H1 (cell line): Measurements from ENCODE around the gene LAT. TPM values are rescaled to one million over a fixed set of nuclear protein-coding genes. Genes with fewer than 3 reads are reported as not detected.

ENCODE experiments used
- BCL11A ChIP-seq, 2 experiments: IDR thresholded peaks; one replicate each; pipeline ENCODE4 v1.6.1; 2011; ENCODE audit warnings: low read depth in 2 of 2, low read length in 2 of 2, mild to moderate bottlenecking in 2 of 2
- EGR1 ChIP-seq: IDR thresholded peaks from 2 replicates; pipeline ENCODE4 v1.6.1; 2011; ENCODE audit warnings: low read depth, low read length, borderline replicate concordance
- GTF2F1 ChIP-seq: IDR thresholded peaks from 2 replicates; pipeline ENCODE4 v1.6.1; 2012; ENCODE audit warnings: low read depth, low read length, improper control_type of control experiment, borderline replicate concordance
- RXRA ChIP-seq: IDR thresholded peaks from 2 replicates; pipeline ENCODE4 v1.6.1; 2011; ENCODE audit warnings: low read depth, mild to moderate bottlenecking, low read length, moderate library complexity; ENCODE audit not compliant: insufficient read depth
- SP1 ChIP-seq: IDR thresholded peaks from 2 replicates; pipeline ENCODE4 v1.6.1; 2011; ENCODE audit warnings: low read depth, low read length
- polyA plus RNA-seq, 7 experiments: library from polyadenylated mRNA; depleted of rRNA in 3 of 7; stranded (reverse) in 5 of 7; unstranded in 2 of 7; fragments of >200 nt in 5 of 7; fragments of 200-250 nt in 2 of 7; gene quantifications; 1 replicate in 5 of 7; 2 replicates in 1 of 7; 4 replicates in 1 of 7; pipeline versions ENCODE4 v1.2.1 to v1.2.3, GENCODE V29; 2011 to 2013; ENCODE audit warnings: missing spikeins in 2 of 7, mixed read lengths in 2 of 7
- total RNA-seq: library from RNA; stranded (reverse); fragmentation: NEBNext Ultra II Directional; extraction: Animal tissue kit (Norgen Biotek cat#: 25700); gene quantifications from 2 replicates; pipeline ENCODE4 v1.2.1, GENCODE V29; 2021
- TF ChIP-seq, protein P1 (sequence below): fragments of 300-600 bp; sonication (generic); IDR thresholded peaks from 2 replicates; pipeline ENCODE4 v1.7.1; 2012; ENCODE audit warnings: low read length, moderate library complexity, mild to moderate bottlenecking, inconsistent platforms; ENCODE audit not compliant: insufficient replicate concordance

Gene LAT
- total and polyA plus RNA-seq, 2 of the 8 experiments (the other 6 are each of a cell fraction or from before 2014, with no cell fraction given): 2.7 to 3.4 TPM

GRCh38 chr16:28985211-28986041 is 574 bp downstream of the LAT start (continued):
- TF ChIP-seq BCL11A (IDR thresholded peaks at IDR 0.05; ENCODE audit: low read depth in 2 of 2, low read length in 2 of 2) (no peak), SP1 (no peak), EGR1 (no peak), RXRA (no peak), GTF2F1 (no peak)
- TF ChIP-seq, protein P1, sequence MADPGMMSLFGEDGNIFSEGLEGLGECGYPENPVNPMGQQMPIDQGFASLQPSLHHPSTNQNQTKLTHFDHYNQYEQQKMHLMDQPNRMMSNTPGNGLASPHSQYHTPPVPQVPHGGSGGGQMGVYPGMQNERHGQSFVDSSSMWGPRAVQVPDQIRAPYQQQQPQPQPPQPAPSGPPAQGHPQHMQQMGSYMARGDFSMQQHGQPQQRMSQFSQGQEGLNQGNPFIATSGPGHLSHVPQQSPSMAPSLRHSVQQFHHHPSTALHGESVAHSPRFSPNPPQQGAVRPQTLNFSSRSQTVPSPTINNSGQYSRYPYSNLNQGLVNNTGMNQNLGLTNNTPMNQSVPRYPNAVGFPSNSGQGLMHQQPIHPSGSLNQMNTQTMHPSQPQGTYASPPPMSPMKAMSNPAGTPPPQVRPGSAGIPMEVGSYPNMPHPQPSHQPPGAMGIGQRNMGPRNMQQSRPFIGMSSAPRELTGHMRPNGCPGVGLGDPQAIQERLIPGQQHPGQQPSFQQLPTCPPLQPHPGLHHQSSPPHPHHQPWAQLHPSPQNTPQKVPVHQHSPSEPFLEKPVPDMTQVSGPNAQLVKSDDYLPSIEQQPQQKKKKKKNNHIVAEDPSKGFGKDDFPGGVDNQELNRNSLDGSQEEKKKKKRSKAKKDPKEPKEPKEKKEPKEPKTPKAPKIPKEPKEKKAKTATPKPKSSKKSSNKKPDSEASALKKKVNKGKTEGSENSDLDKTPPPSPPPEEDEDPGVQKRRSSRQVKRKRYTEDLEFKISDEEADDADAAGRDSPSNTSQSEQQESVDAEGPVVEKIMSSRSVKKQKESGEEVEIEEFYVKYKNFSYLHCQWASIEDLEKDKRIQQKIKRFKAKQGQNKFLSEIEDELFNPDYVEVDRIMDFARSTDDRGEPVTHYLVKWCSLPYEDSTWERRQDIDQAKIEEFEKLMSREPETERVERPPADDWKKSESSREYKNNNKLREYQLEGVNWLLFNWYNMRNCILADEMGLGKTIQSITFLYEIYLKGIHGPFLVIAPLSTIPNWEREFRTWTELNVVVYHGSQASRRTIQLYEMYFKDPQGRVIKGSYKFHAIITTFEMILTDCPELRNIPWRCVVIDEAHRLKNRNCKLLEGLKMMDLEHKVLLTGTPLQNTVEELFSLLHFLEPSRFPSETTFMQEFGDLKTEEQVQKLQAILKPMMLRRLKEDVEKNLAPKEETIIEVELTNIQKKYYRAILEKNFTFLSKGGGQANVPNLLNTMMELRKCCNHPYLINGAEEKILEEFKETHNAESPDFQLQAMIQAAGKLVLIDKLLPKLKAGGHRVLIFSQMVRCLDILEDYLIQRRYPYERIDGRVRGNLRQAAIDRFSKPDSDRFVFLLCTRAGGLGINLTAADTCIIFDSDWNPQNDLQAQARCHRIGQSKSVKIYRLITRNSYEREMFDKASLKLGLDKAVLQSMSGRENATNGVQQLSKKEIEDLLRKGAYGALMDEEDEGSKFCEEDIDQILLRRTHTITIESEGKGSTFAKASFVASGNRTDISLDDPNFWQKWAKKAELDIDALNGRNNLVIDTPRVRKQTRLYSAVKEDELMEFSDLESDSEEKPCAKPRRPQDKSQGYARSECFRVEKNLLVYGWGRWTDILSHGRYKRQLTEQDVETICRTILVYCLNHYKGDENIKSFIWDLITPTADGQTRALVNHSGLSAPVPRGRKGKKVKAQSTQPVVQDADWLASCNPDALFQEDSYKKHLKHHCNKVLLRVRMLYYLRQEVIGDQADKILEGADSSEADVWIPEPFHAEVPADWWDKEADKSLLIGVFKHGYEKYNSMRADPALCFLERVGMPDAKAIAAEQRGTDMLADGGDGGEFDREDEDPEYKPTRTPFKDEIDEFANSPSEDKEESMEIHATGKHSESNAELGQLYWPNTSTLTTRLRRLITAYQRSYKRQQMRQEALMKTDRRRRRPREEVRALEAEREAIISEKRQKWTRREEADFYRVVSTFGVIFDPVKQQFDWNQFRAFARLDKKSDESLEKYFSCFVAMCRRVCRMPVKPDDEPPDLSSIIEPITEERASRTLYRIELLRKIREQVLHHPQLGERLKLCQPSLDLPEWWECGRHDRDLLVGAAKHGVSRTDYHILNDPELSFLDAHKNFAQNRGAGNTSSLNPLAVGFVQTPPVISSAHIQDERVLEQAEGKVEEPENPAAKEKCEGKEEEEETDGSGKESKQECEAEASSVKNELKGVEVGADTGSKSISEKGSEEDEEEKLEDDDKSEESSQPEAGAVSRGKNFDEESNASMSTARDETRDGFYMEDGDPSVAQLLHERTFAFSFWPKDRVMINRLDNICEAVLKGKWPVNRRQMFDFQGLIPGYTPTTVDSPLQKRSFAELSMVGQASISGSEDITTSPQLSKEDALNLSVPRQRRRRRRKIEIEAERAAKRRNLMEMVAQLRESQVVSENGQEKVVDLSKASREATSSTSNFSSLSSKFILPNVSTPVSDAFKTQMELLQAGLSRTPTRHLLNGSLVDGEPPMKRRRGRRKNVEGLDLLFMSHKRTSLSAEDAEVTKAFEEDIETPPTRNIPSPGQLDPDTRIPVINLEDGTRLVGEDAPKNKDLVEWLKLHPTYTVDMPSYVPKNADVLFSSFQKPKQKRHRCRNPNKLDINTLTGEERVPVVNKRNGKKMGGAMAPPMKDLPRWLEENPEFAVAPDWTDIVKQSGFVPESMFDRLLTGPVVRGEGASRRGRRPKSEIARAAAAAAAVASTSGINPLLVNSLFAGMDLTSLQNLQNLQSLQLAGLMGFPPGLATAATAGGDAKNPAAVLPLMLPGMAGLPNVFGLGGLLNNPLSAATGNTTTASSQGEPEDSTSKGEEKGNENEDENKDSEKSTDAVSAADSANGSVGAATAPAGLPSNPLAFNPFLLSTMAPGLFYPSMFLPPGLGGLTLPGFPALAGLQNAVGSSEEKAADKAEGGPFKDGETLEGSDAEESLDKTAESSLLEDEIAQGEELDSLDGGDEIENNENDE: no peak
- TF ChIP-seq, all 59 proteins: peak for 0
